Vein endothelial cell (primary cell): ENCODE results near the gene CCDC97. TPM values are rescaled to one million over a fixed set of nuclear protein-coding genes. Genes with fewer than 3 reads are reported as not detected.

Experiments
- small RNA-seq: library from RNA; depleted of rRNA; stranded (forward); fragments of <200 nt; gene quantifications from one replicate; pipeline ENCODE3, GENCODE V24; 2012
- total RNA-seq: library from RNA; depleted of rRNA; stranded (reverse); fragments of >200 nt; gene quantifications from 2 replicates; pipeline ENCODE4 v1.2.3, GENCODE V29; 2012

CCDC97 gene
- 13.4 and 15.4 TPM in 2 replicates for total RNA-seq

GRCh38 chr19:41310033-41310831 is at the start of gene CCDC97:
CCDC97 (plus strand) TSS chr19:41310172; CDS start chr19:41310311, 139 bp downstream.

DNA sequence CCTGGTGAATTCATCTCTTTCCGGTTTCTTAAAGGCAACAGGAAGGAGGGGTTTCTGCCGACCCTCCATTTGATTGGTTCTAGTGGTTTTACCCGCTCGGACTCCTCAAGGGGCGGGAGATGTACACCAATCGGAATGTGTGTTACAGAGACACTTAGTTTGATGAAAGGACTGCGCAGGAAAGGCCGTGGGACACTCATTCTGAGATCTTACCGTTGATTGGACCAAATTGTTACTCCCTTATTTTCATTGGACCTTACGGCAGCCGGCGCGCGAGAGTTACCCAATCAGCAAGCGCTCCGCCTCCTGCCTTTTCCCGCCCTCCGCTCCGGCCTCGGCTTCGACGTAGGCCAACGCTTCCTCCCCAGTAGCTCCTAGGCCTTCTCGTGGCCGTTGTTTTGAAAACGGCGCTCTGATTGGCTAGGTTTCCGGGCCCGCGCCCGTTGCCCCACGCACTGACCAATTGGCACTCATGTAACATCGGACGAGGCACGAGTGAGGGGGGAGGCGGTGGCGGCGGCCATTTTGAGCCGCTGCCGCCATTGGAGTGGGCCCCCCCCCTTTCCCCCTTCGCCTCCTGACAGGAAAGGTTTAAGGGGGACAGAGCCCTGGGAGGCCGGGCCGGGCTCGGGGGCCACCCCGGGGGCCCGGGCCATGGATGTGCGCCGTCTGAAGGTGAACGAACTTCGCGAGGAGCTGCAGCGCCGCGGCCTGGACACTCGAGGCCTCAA is 46.0 kb upstream of the CCDC97 start, which contains the start of gene HNRNPUL1:
Gene HNRNPUL1 (plus strand): TSS at position 523 of the 731 bp plus-strand sequence. CDS start 132 bp downstream, at position 655.

GRCh38 chr19:41353466-41354342 is 43.7 kb downstream of the CCDC97 start, which contains the start of gene TGFB1:
TGFB1 (minus strand) TSS chr19:41353922; CDS start chr19:41353044, 878 bp downstream.

DNA sequence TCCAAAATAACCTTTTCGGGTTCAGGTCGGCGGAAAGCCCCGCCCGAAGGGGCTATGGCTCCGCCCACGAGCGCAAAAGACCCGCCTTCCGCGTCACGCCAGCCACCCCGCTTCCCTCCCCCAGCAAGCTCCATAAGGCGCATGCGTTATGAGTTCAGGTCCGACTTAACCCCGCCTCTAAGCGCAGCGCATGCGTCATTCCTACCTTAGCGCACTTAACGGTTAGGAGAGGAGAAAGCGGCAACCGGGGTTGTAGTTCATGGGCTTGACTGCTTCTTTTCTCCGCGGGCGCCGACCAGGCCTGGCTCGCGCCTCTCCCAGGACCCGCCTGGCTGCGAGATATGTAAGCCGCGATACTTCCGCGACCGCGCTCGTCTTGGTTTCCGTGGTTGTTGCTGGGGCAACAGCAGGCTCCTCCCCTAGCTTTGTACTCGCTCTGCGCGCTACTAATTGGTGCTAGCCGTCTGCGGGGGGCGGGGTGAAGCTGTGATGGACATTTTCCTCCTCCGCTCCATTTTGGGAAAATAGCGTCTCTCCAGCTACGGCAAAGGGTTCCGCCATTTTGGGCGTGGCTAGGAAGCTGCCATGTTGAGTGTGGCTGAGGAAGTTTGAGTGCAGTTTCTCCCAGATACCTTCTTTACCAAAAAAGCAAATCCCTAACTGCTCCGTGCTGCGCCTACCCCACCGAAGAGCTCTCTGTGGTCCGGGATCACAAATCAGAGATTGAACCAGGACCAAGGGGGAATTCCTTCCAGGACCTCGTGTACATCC is 54.0 kb downstream of the CCDC97 start, which contains the start of gene B9D2:
Gene B9D2 (minus strand): TSS at position 397 of the 771 bp plus-strand sequence. CDS start 630 bp downstream, outside the sequence.

Small RNA genes lying within 50 kb of the gene (small RNA-seq; reads per million reads assigned to genes)
- not detected for gene RN7SL34P

Other genes with a start within 250 kb of the CCDC97 start
- not detected in 2 replicates for gene CYP2A13, start 221.7 kb upstream of the CCDC97 start, total RNA-seq
- gene CYP2F1, start 195.7 kb upstream of the CCDC97 start, total RNA-seq: not detected in 2 replicates
- 1.2 and 2.0 TPM in 2 replicates for gene CYP2S1, start 117.0 kb upstream of the CCDC97 start, total RNA-seq
- 220 and 319 TPM in 2 replicates for gene AXL, start 90.9 kb upstream of the CCDC97 start, total RNA-seq
- 160 and 163 TPM in 2 replicates for gene HNRNPUL1, start 45.8 kb upstream of the CCDC97 start, total RNA-seq
- 37.7 and 72.5 TPM in 2 replicates for gene TGFB1, start 43.8 kb downstream of the CCDC97 start, total RNA-seq
- gene B9D2, start 54.0 kb downstream of the CCDC97 start, total RNA-seq: 7.8 and 8.2 TPM in 2 replicates
- 8.6 and 12.4 TPM in 2 replicates for gene TMEM91, start 66.4 kb downstream of the CCDC97 start, total RNA-seq
- gene EXOSC5, start 87.2 kb downstream of the CCDC97 start, total RNA-seq: 19.6 and 21.9 TPM in 2 replicates
- 29.0 and 68.3 TPM in 2 replicates for gene BCKDHA, start 87.6 kb downstream of the CCDC97 start, total RNA-seq
- gene B3GNT8, start 117.2 kb downstream of the CCDC97 start, total RNA-seq: 5.1 and 5.9 TPM in 2 replicates
- 48.1 and 52.3 TPM in 2 replicates for gene DMAC2, start 129.7 kb downstream of the CCDC97 start, total RNA-seq
- not detected in 2 replicates for gene ERICH4, start 133.0 kb downstream of the CCDC97 start, total RNA-seq